Esophagus muscularis mucosa (tissue), 4 donors: ENCODE results near the gene FJX1.

Source experiments
- CTCF ChIP-seq, 3 experiments: fragments of 200-600 bp in 2 of 3; fragments of 450-650 bp in 1 of 3; sonication (generic) in 2 of 3; IDR thresholded peaks; one replicate each; pipeline ENCODE4 v1.5.1; 2017 to 2019; ENCODE audit warnings: antibody characterized with exemption in 3 of 3, mild to moderate bottlenecking in 2 of 3, moderate library complexity in 1 of 3
- EP300 ChIP-seq: sonication (generic); formaldehyde crosslinking; IDR thresholded peaks from one replicate; pipeline ENCODE4 v1.6.1; 2017; ENCODE audit warnings: antibody characterized with exemption
- POLR2AphosphoS5 ChIP-seq, 2 donors: sonication (generic); formaldehyde crosslinking; IDR thresholded peaks; one replicate each; pipeline ENCODE4 v1.6.1; 2017; ENCODE audit warnings: antibody characterized with exemption in 2 of 2

DNA sequence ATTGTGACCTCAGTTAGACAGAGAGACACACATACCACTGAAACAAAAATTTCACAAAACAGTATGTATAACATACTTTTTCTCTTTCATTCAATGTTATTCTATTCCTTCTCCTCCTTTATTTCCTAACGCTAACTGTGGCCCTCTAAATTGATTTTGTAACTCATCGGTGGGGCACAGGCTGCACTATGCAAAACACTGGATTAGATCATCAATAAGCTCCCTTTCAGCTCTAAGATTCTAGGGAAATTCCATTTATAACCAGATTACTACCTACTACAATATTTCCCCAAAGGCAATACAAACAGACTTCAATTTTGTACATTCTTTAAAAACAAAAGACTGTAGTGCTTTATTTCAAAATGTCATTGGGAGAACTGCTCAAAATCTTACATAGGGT, 6.1 kb downstream of the FJX1 start:
- TF ChIP-seq CTCF (IDR thresholded peaks at IDR 0.05) (no peak), POLR2AphosphoS5 (IDR thresholded peaks at IDR 0.05) (no peak), EP300 (no peak)
